NCI-H82 treated with DMSO at 0.1 percent for 48 hours (cell line): Measurements from ENCODE around the gene NR6A1.

Experiments
- DNase-seq: peaks from one replicate; lab custom pipeline; 2025; ENCODE audit not compliant: unreplicated experiment; lab: John Stamatoyannopoulos, UW

NR6A1 gene

GRCh38 chr9:124662561-124662960 is 108.5 kb downstream of the NR6A1 start:
- no peak for DNase-seq

DNA sequence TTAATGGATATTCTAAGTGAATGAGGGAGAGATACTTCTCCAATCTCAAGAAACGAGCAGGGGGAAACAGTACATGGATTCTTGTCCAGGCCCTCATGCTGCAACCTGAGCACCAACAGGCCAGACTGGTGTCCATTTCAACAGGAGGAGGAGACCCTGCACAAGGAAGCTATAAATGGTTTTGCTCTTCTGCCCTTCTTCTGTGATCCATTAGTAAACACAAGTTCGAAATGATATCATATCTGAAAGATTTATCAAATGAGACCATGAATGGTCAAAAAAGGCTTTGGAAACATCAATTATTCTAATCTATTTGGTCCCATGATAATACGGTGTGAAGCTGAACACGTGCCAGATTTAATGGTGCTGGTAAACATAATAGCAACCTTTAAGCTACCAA is 109.8 kb downstream of the NR6A1 start:
- no peak for DNase-seq

GRCh38 chr9:124660341-124660801 is 110.7 kb downstream of the NR6A1 start:
- DNase-seq, result peak; percentile 43

DNA sequence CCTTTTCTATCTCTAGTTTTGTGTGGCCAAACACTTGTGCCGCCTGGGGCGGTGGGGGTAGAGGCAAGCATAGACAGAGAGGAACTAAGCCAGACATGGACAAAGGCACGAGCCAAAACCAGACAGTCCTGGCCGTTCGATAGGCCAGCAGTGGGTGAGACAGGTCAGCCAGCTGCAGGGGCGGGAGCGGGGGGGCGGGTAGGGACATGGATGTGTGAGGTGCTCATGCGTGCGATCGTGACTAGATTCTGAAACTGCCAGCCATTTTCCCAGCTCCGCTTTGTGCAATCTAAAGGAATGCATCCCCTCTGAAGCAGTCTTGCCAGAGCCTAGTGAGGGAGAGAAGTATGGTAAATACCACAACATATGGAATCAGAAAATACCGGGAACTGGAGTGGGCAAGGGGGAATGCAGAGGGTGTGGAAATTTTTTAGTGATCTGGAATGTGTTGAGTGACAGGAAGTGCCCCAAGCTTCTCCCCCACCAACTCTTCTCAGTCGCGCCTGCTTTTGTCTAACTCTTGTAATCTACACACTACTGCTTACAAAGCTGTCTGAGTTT is 111.9 kb downstream of the NR6A1 start:
- peak; percentile 78 for DNase-seq

GRCh38 chr9:124658165-124659017 is 112.7 kb downstream of the NR6A1 start:
- peak; percentile 96 for DNase-seq

GRCh38 chr9:124657516-124657915 is 113.6 kb downstream of the NR6A1 start:
- no peak for DNase-seq

- DNase-seq, result no peak
Observed at GRCh38 chr9:124654431-124654830, 116.7 kb downstream of the NR6A1 start.

- no peak for DNase-seq
Observed at GRCh38 chr9:124652615-124653393, 118.3 kb downstream of the NR6A1 start.

DNA sequence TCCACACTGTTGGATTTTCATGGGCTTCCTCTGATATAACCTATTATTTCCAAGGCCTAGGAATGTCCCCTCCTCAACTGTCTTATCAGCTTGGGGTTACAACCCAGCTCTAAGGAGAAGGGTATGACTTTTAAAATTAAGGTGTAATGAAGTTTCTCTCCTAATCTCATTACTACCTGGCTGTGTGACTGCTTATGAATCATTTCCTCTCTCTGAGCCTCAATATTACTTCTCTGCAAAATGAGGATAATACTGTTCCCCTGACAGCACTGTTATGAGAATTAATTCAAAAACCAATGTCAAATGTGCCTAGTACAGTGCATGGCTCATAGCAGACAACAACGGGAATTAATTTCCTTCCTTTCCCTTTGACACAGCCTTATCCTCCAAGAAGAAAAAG is 118.9 kb downstream of the NR6A1 start:
- no peak for DNase-seq

GRCh38 chr9:124645274-124645673 is 125.8 kb downstream of the NR6A1 start:
- no peak for DNase-seq

GRCh38 chr9:124639637-124640036 is 131.5 kb downstream of the NR6A1 start:
- DNase-seq, result peak; percentile 20

GRCh38 chr9:124635285-124635684 is 135.8 kb downstream of the NR6A1 start:
- DNase-seq, result no peak

- peak; percentile 27 for DNase-seq
Observed at GRCh38 chr9:124632077-124632621, 139.0 kb downstream of the NR6A1 start.

GRCh38 chr9:124631326-124631725 is 139.8 kb downstream of the NR6A1 start:
- peak; percentile 65 for DNase-seq

- no peak for DNase-seq
Observed at GRCh38 chr9:124629600-124629999, 141.5 kb downstream of the NR6A1 start.

DNA sequence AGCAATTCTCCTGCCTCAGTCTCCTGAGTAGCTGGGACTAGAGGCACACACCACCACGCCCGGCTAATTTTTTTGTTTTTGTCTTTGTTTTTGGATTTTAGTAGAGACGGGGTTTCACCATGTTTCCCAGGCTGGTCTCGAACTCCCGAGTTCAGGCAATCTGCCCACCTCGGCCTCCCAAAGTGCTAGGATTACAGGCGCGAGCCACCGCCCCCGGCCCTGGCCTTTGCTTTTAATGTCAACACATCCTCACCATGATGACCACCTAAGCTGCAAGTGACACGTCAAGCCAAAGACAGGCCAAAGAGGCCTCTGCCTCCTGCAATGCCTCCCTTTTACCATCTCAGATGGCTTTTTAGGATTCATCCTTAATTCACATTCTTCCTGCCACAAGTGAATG is 142.4 kb downstream of the NR6A1 start:
- DNase-seq, result no peak

GRCh38 chr9:124626276-124626675 is 144.8 kb downstream of the NR6A1 start:
- no peak for DNase-seq

GRCh38 chr9:124625087-124625486 is 146.0 kb downstream of the NR6A1 start:
- no peak for DNase-seq

- no peak for DNase-seq
Observed at GRCh38 chr9:124624735-124624992, 146.4 kb downstream of the NR6A1 start.

DNA sequence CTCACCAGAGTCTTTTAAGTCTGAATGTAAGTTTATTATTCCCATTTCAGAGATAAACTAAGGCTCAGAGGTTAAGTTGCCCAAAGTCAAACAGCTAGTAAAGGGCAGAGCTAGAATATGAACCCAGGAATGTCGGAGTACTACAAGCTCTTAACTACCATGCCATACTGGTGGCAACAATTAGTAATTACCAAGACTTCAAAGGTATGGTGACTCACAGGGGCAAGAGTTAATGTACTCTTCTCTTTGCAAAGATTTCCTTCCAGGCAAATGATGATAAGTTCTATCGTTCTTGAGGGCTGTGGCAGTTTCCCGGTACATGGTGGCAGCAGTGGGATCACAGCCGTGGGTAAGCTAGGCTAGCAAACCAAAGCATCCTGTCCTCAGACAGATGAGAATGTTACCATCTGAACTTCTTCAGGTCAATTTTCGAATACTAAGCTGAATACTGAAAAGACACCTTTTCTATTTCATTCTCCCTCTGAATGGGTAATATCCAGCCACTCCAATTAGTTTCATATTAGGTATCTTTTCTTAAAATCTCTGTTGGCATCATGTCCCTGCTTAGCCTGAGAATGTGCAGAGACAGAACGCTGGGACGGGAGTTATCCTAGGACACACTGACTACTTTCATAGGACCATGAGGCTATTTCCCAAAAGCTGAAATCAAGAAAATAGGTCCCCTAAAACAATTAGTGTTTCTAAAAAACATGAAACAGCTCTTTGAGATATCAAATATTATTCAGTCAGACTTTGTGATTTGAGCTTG is 147.0 kb downstream of the NR6A1 start:
- no peak for DNase-seq

- DNase-seq, result no peak
Observed at GRCh38 chr9:124622882-124623281, 148.2 kb downstream of the NR6A1 start.
